NB4 (cell line): ENCODE measurements around the gene RBM26.
"Not testable (repeated sequence)": the region's sequence is repeated elsewhere in the genome, so short reads cannot be mapped to it uniquely, and the experiment has no call there.

Experiments
- DNase-seq: peaks from one replicate; pipeline ENCODE4 v3.0.0; 2010; ENCODE audit warnings: low read depth
- H3K4me3 ChIP-seq: one replicate; pipeline ENCODE4 v1.5.1; 2011; ENCODE audit warnings: mild to moderate bottlenecking, low read depth, low read length, moderate library complexity
- MAX ChIP-seq: IDR thresholded peaks from 2 replicates; pipeline ENCODE4 v1.6.1; 2011; ENCODE audit warnings: low read depth, low read length
- MYC ChIP-seq: IDR thresholded peaks from 2 replicates; pipeline ENCODE4 v1.6.1; 2011; ENCODE audit warnings: low read depth, low read length
- POLR2A ChIP-seq: IDR thresholded peaks from 2 replicates; pipeline ENCODE4 v1.6.1; 2011; ENCODE audit warnings: mild to moderate bottlenecking; ENCODE audit not compliant: insufficient read length; ENCODE audit errors: extremely low read depth
- TF ChIP-seq, protein P1 (sequence below): IDR thresholded peaks from one replicate; pipeline ENCODE4 v1.5.1; 2012; ENCODE audit warnings: low read depth, low read length

RBM26 gene

DNA sequence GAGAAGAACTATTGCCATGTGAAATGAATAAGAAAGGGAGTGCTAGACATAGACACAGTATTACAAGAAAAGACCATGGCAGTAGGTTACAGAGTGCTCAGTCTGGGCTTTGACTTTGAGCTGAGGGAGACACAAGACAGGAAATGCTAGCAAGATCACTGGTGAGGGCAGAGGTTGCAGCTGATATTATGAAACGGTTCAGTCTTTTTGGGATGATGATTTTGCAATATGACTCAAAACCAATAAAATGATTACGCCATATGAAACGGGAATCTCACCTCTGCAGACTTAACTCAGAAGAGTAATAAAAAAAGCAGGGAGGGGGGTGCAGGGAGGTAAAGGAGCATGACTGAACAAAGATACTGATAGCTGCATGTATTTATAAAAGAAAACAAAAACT is 123.1 kb downstream of the RBM26 start:
- peak; percentile 95 for DNase-seq
- TF ChIP-seq MAX (no peak; the same call in 1 of the 2 replicates), POLR2A (no peak), MYC (no peak)
- TF ChIP-seq, protein P1, sequence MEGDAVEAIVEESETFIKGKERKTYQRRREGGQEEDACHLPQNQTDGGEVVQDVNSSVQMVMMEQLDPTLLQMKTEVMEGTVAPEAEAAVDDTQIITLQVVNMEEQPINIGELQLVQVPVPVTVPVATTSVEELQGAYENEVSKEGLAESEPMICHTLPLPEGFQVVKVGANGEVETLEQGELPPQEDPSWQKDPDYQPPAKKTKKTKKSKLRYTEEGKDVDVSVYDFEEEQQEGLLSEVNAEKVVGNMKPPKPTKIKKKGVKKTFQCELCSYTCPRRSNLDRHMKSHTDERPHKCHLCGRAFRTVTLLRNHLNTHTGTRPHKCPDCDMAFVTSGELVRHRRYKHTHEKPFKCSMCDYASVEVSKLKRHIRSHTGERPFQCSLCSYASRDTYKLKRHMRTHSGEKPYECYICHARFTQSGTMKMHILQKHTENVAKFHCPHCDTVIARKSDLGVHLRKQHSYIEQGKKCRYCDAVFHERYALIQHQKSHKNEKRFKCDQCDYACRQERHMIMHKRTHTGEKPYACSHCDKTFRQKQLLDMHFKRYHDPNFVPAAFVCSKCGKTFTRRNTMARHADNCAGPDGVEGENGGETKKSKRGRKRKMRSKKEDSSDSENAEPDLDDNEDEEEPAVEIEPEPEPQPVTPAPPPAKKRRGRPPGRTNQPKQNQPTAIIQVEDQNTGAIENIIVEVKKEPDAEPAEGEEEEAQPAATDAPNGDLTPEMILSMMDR = no peak

DNA sequence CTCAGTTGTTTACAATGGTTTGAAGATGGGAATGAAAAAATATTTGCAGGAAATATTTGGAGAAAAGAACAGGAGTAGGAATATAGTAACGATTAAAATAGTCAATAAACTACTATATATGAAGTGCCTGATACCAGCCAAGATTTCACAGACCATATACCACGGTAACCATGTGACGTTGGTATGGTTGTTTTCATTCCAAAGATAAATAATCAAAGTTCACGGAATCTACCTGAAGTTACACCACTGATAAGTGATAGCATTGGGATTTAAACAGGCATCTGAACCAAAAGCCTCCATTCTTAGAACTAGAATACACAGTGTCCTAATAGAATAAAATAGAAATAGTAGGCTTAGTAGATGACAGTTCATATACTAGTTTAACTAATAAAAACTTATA is 123.5 kb downstream of the RBM26 start:
- TF ChIP-seq MAX = no peak
- TF ChIP-seq, protein P1 = no peak
- no peak for DNase-seq
- no peak overlapping the region for H3K4me3 ChIP-seq

More for the DNA sequence above, 123.1 kb downstream of the RBM26 start:
- H3K4me3 ChIP-seq = no peak overlapping the region

DNA sequence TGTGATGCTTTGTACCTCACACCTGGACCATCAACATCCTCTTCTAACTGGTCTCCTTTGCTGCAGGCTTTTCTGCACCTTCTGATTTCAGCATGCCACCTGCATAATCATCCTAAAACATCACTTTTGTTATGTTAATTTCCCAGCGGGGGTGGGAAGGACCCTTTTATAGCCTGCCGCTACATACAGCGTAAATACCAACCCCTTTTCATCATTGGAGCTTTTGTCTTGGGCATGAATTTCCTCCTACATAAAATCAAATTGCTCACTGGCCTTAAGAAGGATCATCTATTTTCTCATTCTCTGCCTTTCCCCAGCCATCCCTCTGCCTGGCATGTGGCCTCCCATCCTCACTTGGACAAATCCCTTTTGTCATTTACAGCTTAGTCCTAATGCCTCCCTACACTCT is 124.7 kb downstream of the RBM26 start:
- TF ChIP-seq POLR2A = no peak
- TF ChIP-seq, protein P1 = no peak
- TF ChIP-seq MAX = no peak
- TF ChIP-seq MYC = no peak
- DNase-seq = no peak
- H3K4me3 ChIP-seq = no peak overlapping the region

DNA sequence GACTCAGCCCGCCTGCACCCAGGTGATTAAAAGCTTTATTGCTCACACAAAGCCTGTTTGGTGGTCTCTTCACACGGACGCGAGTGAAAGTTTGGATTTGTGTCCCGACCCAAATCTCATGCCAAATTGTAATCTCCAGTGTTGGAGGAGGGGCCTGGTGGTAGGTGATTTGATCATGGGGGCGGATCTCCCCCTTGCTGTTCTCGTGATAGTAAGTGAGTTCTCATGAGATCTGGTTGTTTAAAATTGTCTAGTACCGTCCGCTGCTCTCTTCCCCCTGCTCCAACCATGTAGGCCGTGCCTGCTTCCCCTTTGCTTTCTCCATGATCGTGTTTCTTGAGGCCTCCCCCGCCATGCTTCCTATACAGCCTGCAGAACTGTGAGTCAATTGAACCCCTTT is 126.3 kb downstream of the RBM26 start:
- not testable (repeated sequence) for DNase-seq, H3K4me3 ChIP-seq

DNA sequence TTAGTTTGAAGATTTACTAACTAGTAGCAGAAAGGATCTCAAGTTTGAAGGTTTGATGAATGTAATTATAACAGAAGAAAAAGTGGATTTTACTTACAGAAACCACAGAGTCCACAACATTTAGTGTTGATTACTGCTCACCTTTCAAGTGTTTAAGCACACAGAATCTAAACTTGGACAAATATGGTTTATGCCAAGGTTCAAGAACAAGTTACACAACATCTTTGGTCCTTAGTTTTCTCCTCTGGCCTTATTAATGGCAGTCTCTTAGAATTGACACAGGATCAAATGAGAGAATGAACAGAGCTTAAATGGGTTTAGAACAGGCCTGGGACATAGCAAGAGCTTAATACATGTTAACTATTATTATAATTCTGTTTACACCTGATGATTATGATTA is 133.0 kb downstream of the RBM26 start:
- no peak for DNase-seq

DNA sequence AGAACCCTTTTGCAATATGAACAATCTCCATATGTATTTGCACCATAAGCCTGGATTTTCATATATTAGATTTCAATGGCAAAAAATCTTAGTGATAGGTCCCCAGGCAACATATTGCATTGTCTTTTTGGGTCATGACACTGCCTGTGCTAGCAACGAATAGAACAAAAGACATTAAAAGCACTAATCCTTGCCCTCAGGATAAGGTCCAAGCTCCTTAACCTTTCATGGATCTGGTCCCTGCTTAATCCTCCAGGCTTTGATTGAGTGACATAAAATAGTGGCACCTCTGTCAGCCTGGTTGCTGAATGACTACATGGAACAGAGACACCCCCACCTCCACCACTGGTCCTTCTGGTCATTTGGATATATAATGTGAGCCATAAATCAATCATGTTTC is 134.4 kb downstream of the RBM26 start:
- TF ChIP-seq, protein P1 = no peak
- no peak for TF ChIP-seq POLR2A
- TF ChIP-seq MYC = no peak
- TF ChIP-seq MAX = no peak
- no peak for DNase-seq
- H3K4me3 ChIP-seq = no peak overlapping the region

More for the DNA sequence above, 133.0 kb downstream of the RBM26 start:
- no peak overlapping the region for H3K4me3 ChIP-seq
- no peak for TF ChIP-seq MAX
- TF ChIP-seq, protein P1 = no peak
- no peak for TF ChIP-seq POLR2A
- TF ChIP-seq MYC = no peak
